ENCODE data around the gene CHL1.

The CHL1 gene

DNA sequence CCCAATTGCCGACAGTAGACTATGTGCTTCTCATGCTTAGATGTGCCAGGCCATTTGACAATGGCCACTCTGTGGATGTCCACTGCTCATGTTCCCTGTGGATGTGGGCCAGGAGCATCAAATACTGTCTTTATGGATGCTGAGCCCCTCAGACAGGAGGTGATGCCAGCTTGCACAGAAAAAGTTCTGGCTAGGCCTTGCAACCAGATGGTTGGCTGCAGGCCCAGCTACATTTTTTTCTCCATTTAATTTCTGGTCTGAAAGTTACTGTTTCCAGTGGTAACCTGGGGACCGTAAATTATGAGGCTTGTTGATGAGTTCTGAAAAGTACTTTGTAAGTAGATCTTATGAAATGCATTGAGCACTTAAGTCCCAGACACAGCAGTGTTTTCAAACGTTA lies 228.5 kb downstream of the CHL1 start:
- no peaks in the 10 kb centered on the region for H3K4me1 ChIP-seq (ENCODE audit: insufficient read depth, low read length)
- H3K27ac ChIP-seq (ENCODE audit: low read length) = no peak overlapping the region
- H3K27me3 ChIP-seq (ENCODE audit: insufficient read depth, low read length) = peaks cover 14% of the 10 kb centered on the region
- no peak overlapping the region for H3K4me3 ChIP-seq (ENCODE audit: low read length)
- no peak overlapping the region for H3K9ac ChIP-seq (ENCODE audit: low read depth, low read length)
- no peaks in the 10 kb centered on the region for H3K36me3 ChIP-seq (ENCODE audit: insufficient read depth, low read depth, low read length)
- H3K9me3 ChIP-seq (ENCODE audit: insufficient read depth, low read depth, low read length) = no peaks in the 10 kb centered on the region

- Histone ChIP-seq H3K9me3 (ENCODE audit: insufficient read depth, low read depth, low read length) (no peaks in the 10 kb centered on the region), H3K27ac (ENCODE audit: low read length) (no peak overlapping the region), H3K4me1 (ENCODE audit: insufficient read depth, low read length) (no peaks in the 10 kb centered on the region), H3K27me3 (ENCODE audit: insufficient read depth, low read length) (peaks cover 4% of the 10 kb centered on the region), H3K9ac (ENCODE audit: low read depth, low read length) (no peak overlapping the region), H3K36me3 (ENCODE audit: insufficient read depth, low read depth, low read length) (no peaks in the 10 kb centered on the region), H3K4me3 (ENCODE audit: low read length) (no peak overlapping the region)
These were observed 229.5 kb downstream of the CHL1 start for GRCh38 chr3:426072-426471.

DNA sequence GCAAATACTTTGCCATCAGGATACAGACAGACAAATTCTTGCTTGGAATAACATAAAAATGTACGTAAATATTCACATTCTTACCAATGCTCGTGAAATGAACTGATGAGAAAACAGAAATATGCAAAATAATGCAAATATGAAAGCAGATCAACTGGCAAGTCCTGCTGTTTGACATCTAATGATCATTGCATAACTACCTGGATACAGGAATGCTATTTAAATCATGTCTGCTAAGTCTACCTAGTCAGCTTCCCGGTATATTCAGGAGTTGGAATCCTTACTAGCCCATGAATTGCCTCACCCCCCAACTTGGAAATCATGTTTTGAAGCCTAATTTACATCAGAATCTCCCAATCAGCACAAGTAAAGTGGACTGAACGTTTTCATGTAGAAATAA lies 230.6 kb downstream of the CHL1 start:
- no peak overlapping the region for H3K9ac ChIP-seq (ENCODE audit: low read depth, low read length)
- H3K9me3 ChIP-seq (ENCODE audit: insufficient read depth, low read depth, low read length) = no peaks in the 10 kb centered on the region
- H3K27ac ChIP-seq (ENCODE audit: low read length) = no peak overlapping the region
- H3K27me3 ChIP-seq (ENCODE audit: insufficient read depth, low read length) = no peaks in the 10 kb centered on the region
- no peak overlapping the region for H3K4me3 ChIP-seq (ENCODE audit: low read length)
- no peaks in the 10 kb centered on the region for H3K36me3 ChIP-seq (ENCODE audit: insufficient read depth, low read depth, low read length)
- no peaks in the 10 kb centered on the region for H3K4me1 ChIP-seq (ENCODE audit: insufficient read depth, low read length)

- Histone ChIP-seq H3K27me3 (ENCODE audit: insufficient read depth, low read length) (peaks cover 24% of the 10 kb centered on the region; the same call in 1 of the 2 replicates), H3K9me3 (ENCODE audit: insufficient read depth, low read depth, low read length) (no peaks in the 10 kb centered on the region), H3K9ac (ENCODE audit: low read depth, low read length) (no peak overlapping the region), H3K4me1 (ENCODE audit: insufficient read depth, low read length) (peaks cover 5% of the 10 kb centered on the region; the same call in 1 of the 2 replicates), H3K27ac (ENCODE audit: low read length) (no peak overlapping the region), H3K36me3 (ENCODE audit: insufficient read depth, low read depth, low read length) (no peaks in the 10 kb centered on the region), H3K4me3 (ENCODE audit: low read length) (no peak overlapping the region)
These were observed 233.6 kb downstream of the CHL1 start for GRCh38 chr3:430186-430585.

DNA sequence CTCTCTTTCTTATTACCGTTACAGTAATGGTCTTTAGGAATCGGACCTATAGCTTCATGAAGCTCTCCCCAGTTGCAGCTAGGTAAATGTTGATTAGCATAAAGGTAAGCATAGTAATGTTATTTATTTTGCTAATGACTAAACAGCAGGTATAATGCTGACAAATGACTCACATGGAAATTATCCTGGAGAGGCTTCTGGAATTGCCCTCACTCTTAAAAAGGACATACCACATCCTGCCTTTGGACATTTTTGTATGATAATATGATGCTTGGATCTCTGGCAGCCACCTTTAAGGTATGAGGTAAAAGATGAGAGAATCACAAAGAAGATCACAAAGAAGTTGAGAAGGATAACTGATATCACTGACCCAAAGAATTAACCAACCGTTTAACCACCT lies 238.6 kb downstream of the CHL1 start:
- H3K9me3 ChIP-seq (ENCODE audit: insufficient read depth, low read depth, low read length) = no peaks in the 10 kb centered on the region
- no peak overlapping the region for H3K9ac ChIP-seq (ENCODE audit: low read depth, low read length)
- H3K4me3 ChIP-seq (ENCODE audit: low read length) = no peak overlapping the region
- no peaks in the 10 kb centered on the region for H3K36me3 ChIP-seq (ENCODE audit: insufficient read depth, low read depth, low read length)
- no peak overlapping the region for H3K27ac ChIP-seq (ENCODE audit: low read length)
- peaks cover 50% of the 10 kb centered on the region; the same call in 1 of the 2 replicates for H3K27me3 ChIP-seq (ENCODE audit: insufficient read depth, low read length)
- H3K4me1 ChIP-seq (ENCODE audit: insufficient read depth, low read length) = peaks cover 9% of the 10 kb centered on the region; the same call in 1 of the 2 replicates

DNA sequence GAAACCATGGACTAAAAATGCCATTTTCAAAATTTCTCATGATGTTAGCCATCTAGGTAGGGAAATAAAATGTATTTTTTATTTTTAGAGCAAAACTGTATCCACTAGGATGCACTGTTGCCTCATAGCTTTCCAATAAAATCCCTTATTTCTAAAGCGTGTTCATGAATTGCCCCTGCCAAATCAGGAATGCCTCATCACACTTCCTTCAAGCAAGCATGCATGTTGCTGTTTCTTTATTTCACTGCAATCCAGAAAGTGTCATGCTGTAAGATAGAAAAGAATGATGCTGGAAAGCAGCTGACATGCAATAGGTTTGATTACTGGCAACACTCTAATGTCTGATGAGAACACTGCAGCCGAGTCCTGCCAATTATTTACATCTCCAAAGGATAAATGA lies 239.5 kb downstream of the CHL1 start:
- no peak overlapping the region for H3K27ac ChIP-seq (ENCODE audit: low read length)
- H3K9me3 ChIP-seq (ENCODE audit: insufficient read depth, low read depth, low read length) = no peaks in the 10 kb centered on the region
- H3K4me3 ChIP-seq (ENCODE audit: low read length) = no peak overlapping the region
- peaks cover 50% of the 10 kb centered on the region; the same call in 1 of the 2 replicates for H3K27me3 ChIP-seq (ENCODE audit: insufficient read depth, low read length)
- H3K36me3 ChIP-seq (ENCODE audit: insufficient read depth, low read depth, low read length) = no peaks in the 10 kb centered on the region
- peaks cover 9% of the 10 kb centered on the region; the same call in 1 of the 2 replicates for H3K4me1 ChIP-seq (ENCODE audit: insufficient read depth, low read length)
- H3K9ac ChIP-seq (ENCODE audit: low read depth, low read length) = no peak overlapping the region

DNA sequence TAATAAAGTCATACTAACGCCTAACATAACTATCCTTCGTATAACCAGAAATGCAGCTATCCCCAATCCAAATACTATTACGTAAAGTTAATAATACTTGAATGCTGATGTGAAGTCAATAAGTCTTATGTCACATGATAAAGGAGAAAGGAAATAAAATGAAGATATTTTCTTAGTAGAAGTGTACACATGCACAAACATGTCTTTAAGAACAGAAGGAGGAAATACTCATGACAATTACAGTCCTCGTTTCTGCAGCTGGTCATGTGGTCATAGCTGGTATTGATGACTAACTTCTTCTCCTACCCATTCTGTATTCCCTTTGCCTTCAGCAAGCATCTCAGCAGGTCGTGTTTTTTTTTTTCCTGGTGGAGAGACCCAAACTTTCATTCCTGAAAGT lies 244.3 kb downstream of the CHL1 start:
- Histone ChIP-seq H3K36me3 (ENCODE audit: insufficient read depth, low read depth, low read length) (no peaks in the 10 kb centered on the region), H3K9ac (ENCODE audit: low read depth, low read length) (no peak overlapping the region), H3K27ac (ENCODE audit: low read length) (no peak overlapping the region), H3K4me3 (ENCODE audit: low read length) (no peak overlapping the region), H3K9me3 (ENCODE audit: insufficient read depth, low read depth, low read length) (no peaks in the 10 kb centered on the region), H3K27me3 (ENCODE audit: insufficient read depth, low read length) (peaks cover 20% of the 10 kb centered on the region; the same call in 1 of the 2 replicates), H3K4me1 (ENCODE audit: insufficient read depth, low read length) (no peaks in the 10 kb centered on the region)

DNA sequence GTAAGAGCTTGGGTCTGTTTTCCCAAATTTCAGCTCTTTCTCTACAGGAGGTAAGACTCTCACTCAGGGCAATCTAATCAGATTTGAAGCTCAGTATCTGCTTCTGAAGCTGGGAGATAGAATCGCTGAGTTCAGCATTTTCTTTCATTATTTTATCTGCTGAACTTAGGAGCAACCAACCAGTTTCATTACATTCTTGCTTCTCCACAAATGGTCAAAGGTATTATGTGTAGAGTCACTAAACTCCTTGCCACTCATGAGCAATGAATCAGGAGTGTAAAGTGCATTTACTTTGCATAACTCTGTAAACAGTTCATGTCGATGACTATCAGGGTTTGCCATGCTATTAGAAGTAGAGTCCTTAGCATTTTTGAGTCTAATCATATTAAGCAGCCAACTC lies 249.4 kb downstream of the CHL1 start:
- Histone ChIP-seq H3K9ac (ENCODE audit: low read depth, low read length) (no peak overlapping the region), H3K36me3 (ENCODE audit: insufficient read depth, low read depth, low read length) (no peaks in the 10 kb centered on the region), H3K4me1 (ENCODE audit: insufficient read depth, low read length) (peaks cover 8% of the 10 kb centered on the region; the same call in 1 of the 2 replicates), H3K27me3 (ENCODE audit: insufficient read depth, low read length) (no peaks in the 10 kb centered on the region), H3K27ac (ENCODE audit: low read length) (no peak overlapping the region), H3K9me3 (ENCODE audit: insufficient read depth, low read depth, low read length) (no peaks in the 10 kb centered on the region), H3K4me3 (ENCODE audit: low read length) (no peak overlapping the region)

DNA sequence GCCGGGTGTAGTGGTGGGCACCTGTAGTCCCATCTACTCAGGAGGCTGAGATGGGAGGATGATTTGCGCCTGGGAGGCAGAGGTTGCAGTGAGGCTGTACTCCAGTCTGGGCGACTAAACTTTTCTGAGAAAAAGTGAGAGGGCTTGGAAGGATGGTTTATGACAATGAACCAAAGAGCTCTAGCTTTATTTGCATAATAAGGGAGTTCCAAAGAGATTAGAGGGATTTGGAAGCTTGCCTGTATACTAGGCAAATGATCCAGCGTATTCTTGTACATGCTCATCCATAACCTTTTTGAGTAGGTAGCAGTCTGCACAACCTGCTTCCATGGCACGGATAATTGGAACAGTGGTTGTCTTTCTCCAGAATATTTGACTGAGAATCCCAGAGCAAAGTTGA lies 251.1 kb downstream of the CHL1 start:
- H3K4me1 ChIP-seq (ENCODE audit: insufficient read depth, low read length) = peaks cover 11% of the 10 kb centered on the region; the same call in 1 of the 2 replicates
- no peak overlapping the region for H3K9ac ChIP-seq (ENCODE audit: low read depth, low read length)
- H3K4me3 ChIP-seq (ENCODE audit: low read length) = no peak overlapping the region
- no peaks in the 10 kb centered on the region for H3K9me3 ChIP-seq (ENCODE audit: insufficient read depth, low read depth, low read length)
- no peak overlapping the region for H3K27ac ChIP-seq (ENCODE audit: low read length)
- no peaks in the 10 kb centered on the region for H3K36me3 ChIP-seq (ENCODE audit: insufficient read depth, low read depth, low read length)
- H3K27me3 ChIP-seq (ENCODE audit: insufficient read depth, low read length) = no peaks in the 10 kb centered on the region

- Histone ChIP-seq H3K4me3 (ENCODE audit: low read length) (no peak overlapping the region), H3K9ac (ENCODE audit: low read depth, low read length) (no peak overlapping the region), H3K27me3 (ENCODE audit: insufficient read depth, low read length) (no peaks in the 10 kb centered on the region), H3K27ac (ENCODE audit: low read length) (no peak overlapping the region), H3K9me3 (ENCODE audit: insufficient read depth, low read depth, low read length) (no peaks in the 10 kb centered on the region), H3K4me1 (ENCODE audit: insufficient read depth, low read length) (peaks cover 11% of the 10 kb centered on the region; the same call in 1 of the 2 replicates), H3K36me3 (ENCODE audit: insufficient read depth, low read depth, low read length) (no peaks in the 10 kb centered on the region)
These were observed 253.1 kb downstream of the CHL1 start for GRCh38 chr3:449711-450110.

GRCh38 chr3:452221-452620 lies 255.7 kb downstream of the CHL1 start:
- Histone ChIP-seq H3K36me3 (ENCODE audit: insufficient read depth, low read depth, low read length) (no peaks in the 10 kb centered on the region), H3K27me3 (ENCODE audit: insufficient read depth, low read length) (no peaks in the 10 kb centered on the region), H3K9me3 (ENCODE audit: insufficient read depth, low read depth, low read length) (no peaks in the 10 kb centered on the region), H3K27ac (ENCODE audit: low read length) (no peak overlapping the region), H3K9ac (ENCODE audit: low read depth, low read length) (no peak overlapping the region), H3K4me1 (ENCODE audit: insufficient read depth, low read length) (peaks cover 11% of the 10 kb centered on the region; the same call in 1 of the 2 replicates), H3K4me3 (ENCODE audit: low read length) (no peak overlapping the region)

DNA sequence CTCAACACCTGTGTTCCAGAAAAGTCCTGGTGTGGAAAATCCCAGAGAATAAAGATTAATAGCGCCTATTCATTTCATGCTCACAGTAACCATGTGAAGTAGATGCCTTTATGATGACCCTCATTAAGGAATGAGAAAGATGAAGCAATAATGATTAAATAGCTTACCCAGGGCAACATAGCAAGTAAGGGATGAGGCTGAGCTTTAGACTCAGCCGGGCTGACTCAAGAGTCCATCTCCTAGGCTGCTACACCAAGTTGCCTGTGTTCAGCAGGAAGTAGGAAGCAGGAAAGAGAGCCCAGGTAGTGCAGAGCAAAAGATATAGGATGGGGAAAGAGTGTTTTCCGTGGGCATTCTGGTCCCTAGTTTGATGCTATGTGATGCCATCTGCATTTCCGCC lies 256.5 kb downstream of the CHL1 start:
- H3K27me3 ChIP-seq (ENCODE audit: insufficient read depth, low read length) = no peaks in the 10 kb centered on the region
- H3K4me1 ChIP-seq (ENCODE audit: insufficient read depth, low read length) = peaks cover 11% of the 10 kb centered on the region; the same call in 1 of the 2 replicates
- H3K36me3 ChIP-seq (ENCODE audit: insufficient read depth, low read depth, low read length) = no peaks in the 10 kb centered on the region
- H3K27ac ChIP-seq (ENCODE audit: low read length) = no peak overlapping the region
- no peak overlapping the region for H3K9ac ChIP-seq (ENCODE audit: low read depth, low read length)
- H3K4me3 ChIP-seq (ENCODE audit: low read length) = no peak overlapping the region
- H3K9me3 ChIP-seq (ENCODE audit: insufficient read depth, low read depth, low read length) = no peaks in the 10 kb centered on the region

All from iPS-20b (cell line).